ENCODE data around the gene DGKZ. TPM values are rescaled to one million over a fixed set of nuclear protein-coding genes. Genes with fewer than 3 reads are reported as not detected.
A peak's percentile ranks its signal among the peaks of the same experiment; 100 is the strongest.

Gene DGKZ
- total and polyA plus RNA-seq, 2 donors (not counting 3 experiments of a cell fraction or from before 2014, with no cell fraction given), result 88.8 to 127 TPM

DNA sequence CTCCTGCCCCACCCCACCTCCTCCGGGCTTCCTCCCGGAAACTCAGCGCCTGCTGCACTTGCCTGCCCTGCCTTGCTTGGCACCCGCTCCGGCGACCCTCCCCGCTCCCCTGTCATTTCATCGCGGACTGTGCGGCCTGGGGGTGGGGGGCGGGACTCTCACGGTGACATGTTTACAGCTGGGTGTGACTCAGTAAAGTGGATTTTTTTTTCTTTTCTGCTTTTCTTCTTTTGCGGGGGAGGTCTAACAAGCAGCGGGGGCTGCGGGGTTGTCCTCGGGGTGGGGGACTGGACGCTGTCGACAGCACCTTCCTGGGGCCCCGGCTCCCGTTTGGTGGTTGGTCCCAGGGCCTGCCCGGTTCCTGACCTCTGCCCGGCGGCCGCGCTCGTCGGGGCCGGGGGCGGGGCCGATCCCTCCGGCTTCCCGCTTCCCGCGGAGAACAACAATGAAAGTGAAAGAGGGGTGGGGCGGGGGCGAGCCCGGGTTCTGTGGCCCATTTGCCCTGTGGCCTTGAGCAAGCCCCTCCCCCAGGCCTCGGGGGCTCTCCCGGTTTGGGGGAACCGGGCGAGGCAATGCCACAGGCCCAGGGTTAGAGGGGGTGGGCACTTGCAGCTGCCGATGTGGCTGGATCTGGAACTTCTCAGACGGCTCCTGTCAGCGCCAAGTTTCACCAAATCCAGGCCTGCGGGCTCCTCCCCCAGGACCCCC, 33.2 kb downstream of the DGKZ start:
- POLR2A ChIA-PET, result interaction anchor here (0.6 to 1.4 kb wide), 2 partner anchors 9 to 12 kb away, joined by 3 to 5 read pairs; no protein-coding TSS in a partner anchor
- intact Hi-C loops (cut with micrococcal nuclease), result loop anchor here (1.0 to 2.0 kb wide), 2 partner anchors 12 to 236 kb away; partner anchors contain the start of genes ATG13 and HARBI1

DNA sequence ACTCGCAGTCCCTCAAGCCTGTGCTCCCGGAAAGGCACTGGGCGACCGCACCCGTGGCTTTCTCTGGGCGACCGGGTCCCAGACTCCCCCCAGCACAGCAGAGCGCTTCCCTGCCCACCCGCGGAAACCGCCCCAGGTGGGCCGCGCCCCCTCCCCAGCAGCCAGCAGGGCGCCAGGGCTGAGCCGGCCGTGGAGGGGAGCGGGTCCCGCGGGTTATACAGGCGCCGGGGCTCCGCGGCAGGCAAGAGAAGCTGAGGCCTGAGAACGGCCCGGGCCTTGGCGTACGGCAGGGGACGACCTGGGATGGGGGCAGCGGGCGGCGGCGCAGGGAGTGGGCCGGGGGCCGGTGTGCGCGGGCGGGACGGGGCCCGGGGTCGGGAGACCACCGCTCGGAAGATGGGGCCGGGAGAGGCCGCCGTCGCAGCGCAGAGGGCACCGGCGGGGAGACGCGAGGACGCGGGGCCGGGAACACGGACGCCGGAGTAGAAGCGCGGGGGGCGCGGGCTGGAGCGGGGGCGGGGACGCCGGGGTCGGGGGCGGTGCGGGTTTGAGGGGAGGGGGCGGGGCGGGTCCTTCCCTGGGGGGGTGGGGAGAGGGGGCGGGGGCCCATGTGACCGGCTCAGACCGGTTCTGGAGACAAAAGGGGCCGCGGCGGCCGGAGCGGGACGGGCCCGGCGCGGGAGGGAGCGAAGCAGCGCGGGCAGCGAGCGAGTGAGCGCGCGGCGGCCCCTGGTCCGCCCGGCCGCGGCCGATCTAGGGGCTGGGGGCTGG, 34.0 kb downstream of the DGKZ start, which contains the start of gene MDK:
MDK (plus strand) TSS at position 622 of the 771 bp plus-strand sequence. CDS start 389 bp downstream, outside the sequence.
- dilution Hi-C loops (cut with MboI; ENCODE audit: extremely low pct_ligation_motif_present, low sequenced_read_pairs) (no loop called here), intact Hi-C loops (cut with micrococcal nuclease) (loop anchor here (1.0 to 2.0 kb wide), 2 partner anchors 11 to 236 kb away; partner anchors contain the start of genes ATG13 and HARBI1)
- ChIA-PET CTCF (interaction anchor here (0.7 to 2.2 kb wide), 3 partner anchors 11 to 148 kb away, joined by 3 to 9 read pairs (median 4); partner anchors contain the start of gene CHRM4), POLR2A (interaction anchor here (1.4 kb wide), 1 partner anchor 8 kb away, joined by 5 read pairs; no protein-coding TSS in a partner anchor)
- peak within 1 kb of the TSS; percentile 55 for H2AFZ ChIP-seq (ENCODE audit: low read depth, low read length)
- BruUV-seq (replicated peaks), result no TSS peak
- peak within 1 kb of the TSS; percentile 63 to 84 (median 72) for H3K4me3 ChIP-seq (replicated peaks in 1 of 3; ENCODE audit: insufficient read depth in 1 of 3, low read depth in 1 of 3, low read length in 3 of 3)
- peak within 1 kb of the TSS; percentile 80 for H3K9ac ChIP-seq (replicated peaks; ENCODE audit: extremely low read depth, insufficient read depth, low read length)
- peak within 1 kb of the TSS; percentile 81 for H3K4me2 ChIP-seq (ENCODE audit: insufficient read depth, low read length)
- FAIRE-seq (no peak), DNase-seq (ENCODE audit: low read depth, low spot score) (peak; percentile 37)
- no peaks in the 10 kb centered on the region for H3K79me2 ChIP-seq (ENCODE audit: control insufficient read depth, insufficient read depth, low read length)
- no peaks in the 10 kb centered on the region for H3K9me3 ChIP-seq (replicated peaks; ENCODE audit: control insufficient read depth, insufficient read depth, low read length)
- H3K4me1 ChIP-seq (ENCODE audit: control insufficient read depth, extremely low read depth, insufficient read depth, low read length), result peaks cover 11% of the 10 kb centered on the region
- H3K27me3 ChIP-seq (ENCODE audit: control insufficient read depth in 2 of 2, insufficient read depth in 2 of 2, low read length in 2 of 2), result no peaks in the 10 kb centered on the region
- no peaks in the 10 kb centered on the region for H3K9me1 ChIP-seq (replicated peaks; ENCODE audit: control insufficient read depth, extremely low read depth, insufficient read depth, low read length)
- H3K27ac ChIP-seq (ENCODE audit: insufficient read depth, low read depth, low read length), result peak within 1 kb of the TSS; percentile 61
- H3K36me3 ChIP-seq (ENCODE audit: control insufficient read depth in 2 of 2, extremely low read depth in 1 of 2, insufficient read depth in 2 of 2, low read length in 2 of 2), result peaks cover 3 to 17% of the 10 kb centered on the region in 2 experiments
- no peaks in the 10 kb centered on the region for H4K20me1 ChIP-seq (replicated peaks; ENCODE audit: control insufficient read depth, extremely low read depth, insufficient read depth, low read length)
- no peak for TF ChIP-seq FOS (IDR thresholded peaks at IDR 0.05; ENCODE audit: borderline replicate concordance, insufficient read depth, low read length)
- TF ChIP-seq MYC (IDR thresholded peaks at IDR 0.05; ENCODE audit: low read depth, low read length), result no peak
- TF ChIP-seq POLR2AphosphoS5 (IDR thresholded peaks at IDR 0.05; ENCODE audit: insufficient read depth, low read depth, low read length), result no peak
- TF ChIP-seq, protein P1, sequence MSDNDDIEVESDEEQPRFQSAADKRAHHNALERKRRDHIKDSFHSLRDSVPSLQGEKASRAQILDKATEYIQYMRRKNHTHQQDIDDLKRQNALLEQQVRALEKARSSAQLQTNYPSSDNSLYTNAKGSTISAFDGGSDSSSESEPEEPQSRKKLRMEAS (IDR thresholded peaks at IDR 0.05; ENCODE audit: insufficient read depth, insufficient read length), result no peak
- no peak for TF ChIP-seq GATA2 (IDR thresholded peaks at IDR 0.05; ENCODE audit: insufficient read depth, insufficient read length, low read depth, low read length)
- no peak for TF ChIP-seq POLR2A (IDR thresholded peaks at IDR 0.05; ENCODE audit: low read depth, low read length)
- no peak for TF ChIP-seq EZH2 (IDR thresholded peaks at IDR 0.05; ENCODE audit: borderline replicate concordance, low read depth, low read length, severe bottlenecking)
- TF ChIP-seq JUN (IDR thresholded peaks at IDR 0.05; ENCODE audit: borderline replicate concordance, insufficient read depth, insufficient read length, low read depth), result no peak

More for the DNA sequence above, 33.2 kb downstream of the DGKZ start:
- TF ChIP-seq POLR2AphosphoS5 (IDR thresholded peaks at IDR 0.05; ENCODE audit: insufficient read depth, low read depth, low read length), result peak; percentile 43
- TF ChIP-seq, protein P1 (IDR thresholded peaks at IDR 0.05; ENCODE audit: insufficient read depth, insufficient read length), result no peak
- Histone ChIP-seq H3K4me3 (replicated peaks in 1 of 3; ENCODE audit: insufficient read depth in 1 of 3, low read depth in 1 of 3, low read length in 3 of 3) (peak overlapping the region; percentile 62 to 84 (median 72)), H2AFZ (ENCODE audit: low read depth, low read length) (peak overlapping the region; percentile 55), H3K27me3 (ENCODE audit: control insufficient read depth in 2 of 2, insufficient read depth in 2 of 2, low read length in 2 of 2) (no peaks in the 10 kb centered on the region), H3K9ac (replicated peaks; ENCODE audit: extremely low read depth, insufficient read depth, low read length) (peak overlapping the region; percentile 62), H3K9me1 (replicated peaks; ENCODE audit: control insufficient read depth, extremely low read depth, insufficient read depth, low read length) (no peaks in the 10 kb centered on the region), H3K9me3 (replicated peaks; ENCODE audit: control insufficient read depth, insufficient read depth, low read length) (no peaks in the 10 kb centered on the region), H3K4me1 (ENCODE audit: control insufficient read depth, extremely low read depth, insufficient read depth, low read length) (peaks cover 11% of the 10 kb centered on the region), H3K36me3 (ENCODE audit: control insufficient read depth in 2 of 2, extremely low read depth in 1 of 2, insufficient read depth in 2 of 2, low read length in 2 of 2) (peaks cover 3 to 18% of the 10 kb centered on the region in 2 experiments), H3K27ac (ENCODE audit: insufficient read depth, low read depth, low read length) (peak overlapping the region; percentile 61), H4K20me1 (replicated peaks; ENCODE audit: control insufficient read depth, extremely low read depth, insufficient read depth, low read length) (no peaks in the 10 kb centered on the region), H3K79me2 (ENCODE audit: control insufficient read depth, insufficient read depth, low read length) (no peaks in the 10 kb centered on the region), H3K4me2 (ENCODE audit: insufficient read depth, low read length) (peak overlapping the region; percentile 81)
- FAIRE-seq (peak; percentile 59), DNase-seq (ENCODE audit: low read depth, low spot score) (peak; percentile 67)
- dilution Hi-C loops (cut with MboI; ENCODE audit: extremely low pct_ligation_motif_present, low sequenced_read_pairs), result no loop called here
- BruUV-seq (replicated peaks), result no TSS peak
- CTCF ChIA-PET, result interaction anchor here (1.3 to 2.2 kb wide), 2 partner anchors 12 to 29 kb away, joined by 3 to 9 read pairs; no protein-coding TSS in a partner anchor
